Measurements from ENCODE around the gene PMCH.
"Not testable (repeated sequence)": the region's sequence is repeated elsewhere in the genome, so short reads cannot be mapped to it uniquely, and the experiment has no call there.

DNA sequence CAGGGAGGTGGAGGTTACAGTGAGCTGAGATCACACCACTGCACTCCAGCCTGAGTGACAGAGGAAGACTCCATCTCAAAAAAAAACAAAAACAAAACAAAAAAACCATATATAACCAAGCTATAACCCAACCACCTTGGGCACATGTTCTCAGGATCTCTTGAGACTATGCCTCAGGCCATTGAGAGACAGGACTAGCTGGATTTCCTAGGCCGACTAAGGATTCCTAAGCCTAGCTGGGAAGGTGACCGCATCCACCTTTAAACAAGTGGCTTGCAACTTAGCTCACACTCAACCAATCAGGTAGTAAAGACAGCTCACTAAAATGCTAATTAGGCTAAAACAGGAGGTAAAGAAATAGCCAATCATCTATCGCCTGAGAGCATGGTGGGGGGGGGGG lies 42.4 kb downstream of the PMCH start:
- TF ChIP-seq, protein P1, sequence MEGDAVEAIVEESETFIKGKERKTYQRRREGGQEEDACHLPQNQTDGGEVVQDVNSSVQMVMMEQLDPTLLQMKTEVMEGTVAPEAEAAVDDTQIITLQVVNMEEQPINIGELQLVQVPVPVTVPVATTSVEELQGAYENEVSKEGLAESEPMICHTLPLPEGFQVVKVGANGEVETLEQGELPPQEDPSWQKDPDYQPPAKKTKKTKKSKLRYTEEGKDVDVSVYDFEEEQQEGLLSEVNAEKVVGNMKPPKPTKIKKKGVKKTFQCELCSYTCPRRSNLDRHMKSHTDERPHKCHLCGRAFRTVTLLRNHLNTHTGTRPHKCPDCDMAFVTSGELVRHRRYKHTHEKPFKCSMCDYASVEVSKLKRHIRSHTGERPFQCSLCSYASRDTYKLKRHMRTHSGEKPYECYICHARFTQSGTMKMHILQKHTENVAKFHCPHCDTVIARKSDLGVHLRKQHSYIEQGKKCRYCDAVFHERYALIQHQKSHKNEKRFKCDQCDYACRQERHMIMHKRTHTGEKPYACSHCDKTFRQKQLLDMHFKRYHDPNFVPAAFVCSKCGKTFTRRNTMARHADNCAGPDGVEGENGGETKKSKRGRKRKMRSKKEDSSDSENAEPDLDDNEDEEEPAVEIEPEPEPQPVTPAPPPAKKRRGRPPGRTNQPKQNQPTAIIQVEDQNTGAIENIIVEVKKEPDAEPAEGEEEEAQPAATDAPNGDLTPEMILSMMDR (IDR thresholded peaks at IDR 0.05) = not testable (repeated sequence)
- TF ChIP-seq EP300 (IDR thresholded peaks at IDR 0.05) = not testable (repeated sequence)

Measured in gastroesophageal sphincter (tissue), 3 donors.